ENCODE measurements around the gene PCDHGA4. TPM values are rescaled to one million over a fixed set of nuclear protein-coding genes. Genes with fewer than 3 reads are reported as not detected.
"Not testable (repeated sequence)": the region's sequence is repeated elsewhere in the genome, so short reads cannot be mapped to it uniquely, and the experiment has no call there.

The PCDHGA4 gene
- 3.6 TPM for polyA plus RNA-seq (2013, experiment 1 of 2; ENCODE audit: insufficient read length)
- polyA plus RNA-seq (2013, experiment 2 of 2; ENCODE audit: insufficient read length), result 3.4 TPM

DNA sequence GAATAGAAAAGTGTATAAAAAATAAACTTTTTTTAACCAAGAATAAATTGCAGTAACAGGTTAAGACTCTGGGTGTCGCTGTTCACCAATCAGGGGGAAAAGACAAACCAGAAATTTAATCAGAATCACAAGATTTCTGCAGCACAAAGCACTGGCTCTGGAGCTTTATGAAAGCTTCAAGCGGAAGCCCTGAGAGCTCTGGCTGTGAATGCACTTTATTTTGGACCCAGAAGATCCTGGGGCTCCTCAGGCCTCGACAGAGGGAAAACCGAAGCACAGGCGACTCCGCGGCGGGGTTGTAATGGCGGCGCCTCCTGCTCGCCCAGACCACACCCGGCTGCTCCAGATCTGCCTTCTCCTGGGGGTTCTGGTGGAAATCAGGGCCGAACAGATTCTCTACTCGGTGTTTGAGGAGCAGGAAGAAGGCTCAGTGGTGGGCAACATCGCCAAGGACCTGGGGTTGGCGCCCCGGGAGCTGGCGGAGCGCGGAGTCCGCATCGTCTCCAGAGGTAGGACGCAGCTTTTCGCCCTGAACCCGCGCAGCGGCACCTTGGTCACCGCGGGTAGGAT, at the start of gene PCDHGA4:
PCDHGA4 (plus strand) TSS at position 122 of the 570 bp plus-strand sequence; CDS start at position 209, 87 bp downstream.
- DNase-seq, result peak; percentile 14

DNA sequence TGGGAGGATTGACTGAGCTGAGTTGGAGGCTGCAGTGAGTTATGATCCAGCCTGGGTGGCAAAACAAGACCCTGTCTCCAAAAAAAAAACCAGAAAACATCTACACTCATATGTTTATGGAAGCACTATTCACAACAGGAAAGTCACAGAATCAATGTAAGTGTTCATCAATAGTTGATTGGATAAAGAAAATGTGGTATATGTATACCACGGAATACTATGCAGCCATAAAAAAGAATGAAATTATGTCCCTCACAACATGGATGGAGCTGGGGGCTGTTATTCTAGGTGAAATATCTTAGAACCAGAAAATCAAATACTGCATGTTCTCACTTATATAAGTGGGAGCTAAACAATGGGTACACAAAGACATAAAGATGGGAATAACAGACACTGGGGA, 48.2 kb upstream of the PCDHGA4 start:
- no peak for DNase-seq

DNA sequence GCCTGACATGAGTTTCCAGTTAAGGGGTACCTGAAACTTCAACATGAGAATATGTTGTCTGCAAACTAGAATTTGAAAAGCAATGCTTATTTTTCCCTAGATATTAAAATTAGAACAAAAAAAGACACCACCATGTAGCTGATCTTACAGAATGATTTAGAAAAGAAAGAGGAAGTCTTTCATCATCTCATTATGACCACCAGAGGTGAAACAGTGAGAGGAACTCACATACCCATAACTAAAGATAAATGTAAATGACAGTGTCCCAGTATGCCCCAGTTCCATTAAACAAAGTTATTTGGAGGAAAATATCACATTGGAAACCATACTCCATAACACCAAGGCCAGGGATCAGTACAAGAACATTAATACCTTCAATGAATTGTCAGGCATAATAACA, 41.1 kb upstream of the PCDHGA4 start:
- no peak for DNase-seq

DNA sequence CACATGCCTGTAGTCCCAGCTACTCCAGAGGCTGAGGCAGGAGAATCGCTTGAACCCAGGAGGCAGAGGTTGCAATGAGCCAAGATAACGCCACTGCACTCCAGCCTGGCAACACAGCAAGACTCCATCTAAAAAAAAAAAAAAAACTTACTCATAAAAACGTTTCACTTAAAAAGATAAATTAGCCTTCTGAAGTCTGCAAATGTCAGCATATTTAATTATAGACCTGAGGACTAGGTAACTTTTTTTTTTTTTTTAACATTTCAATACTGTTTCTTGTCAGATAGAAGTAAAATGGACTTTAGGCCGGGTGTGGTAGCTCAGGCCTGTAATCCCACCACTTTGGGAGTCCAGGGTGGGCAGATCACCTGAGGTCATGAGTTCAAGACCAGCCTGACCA, 37.9 kb upstream of the PCDHGA4 start:
- not testable (repeated sequence) for DNase-seq

DNA sequence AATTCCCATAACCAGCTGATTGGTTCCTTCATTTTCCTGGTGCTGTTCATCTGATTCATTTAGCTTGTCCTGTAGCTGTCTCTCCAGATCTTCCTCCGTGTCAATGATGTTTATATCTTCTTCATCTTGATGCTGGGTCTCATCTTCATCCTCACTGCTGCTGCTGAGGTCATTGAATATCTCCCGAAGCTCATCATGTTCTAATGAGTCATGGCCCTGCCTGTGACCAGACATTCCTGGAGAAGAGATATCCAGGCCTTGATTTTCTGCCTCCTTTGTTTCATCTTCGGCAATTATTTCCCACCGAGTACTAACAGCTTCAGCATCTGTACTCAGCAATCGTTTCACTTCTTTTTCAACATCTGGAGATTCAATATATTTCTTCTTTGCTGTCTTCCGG, 35.6 kb upstream of the PCDHGA4 start:
- DNase-seq, result no peak

DNA sequence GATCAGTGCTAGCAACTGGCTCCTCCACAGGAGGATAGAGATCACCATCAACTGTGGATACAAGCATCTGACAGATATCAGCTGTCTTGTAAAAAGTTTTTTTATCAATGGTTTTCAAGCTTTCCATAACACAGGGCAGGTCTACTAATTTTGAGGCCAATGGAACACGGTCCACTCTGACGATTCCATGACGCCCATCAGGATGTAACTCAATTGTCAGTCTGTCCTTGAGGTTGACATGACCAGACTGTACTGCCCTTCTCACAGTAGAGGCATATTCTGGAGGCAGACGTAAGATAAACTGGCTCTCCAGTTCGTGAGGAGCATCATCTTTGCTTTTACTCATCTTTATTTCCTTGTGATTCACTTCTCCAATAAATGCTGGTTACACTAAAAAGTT, 35.1 kb upstream of the PCDHGA4 start:
- DNase-seq, result no peak

DNA sequence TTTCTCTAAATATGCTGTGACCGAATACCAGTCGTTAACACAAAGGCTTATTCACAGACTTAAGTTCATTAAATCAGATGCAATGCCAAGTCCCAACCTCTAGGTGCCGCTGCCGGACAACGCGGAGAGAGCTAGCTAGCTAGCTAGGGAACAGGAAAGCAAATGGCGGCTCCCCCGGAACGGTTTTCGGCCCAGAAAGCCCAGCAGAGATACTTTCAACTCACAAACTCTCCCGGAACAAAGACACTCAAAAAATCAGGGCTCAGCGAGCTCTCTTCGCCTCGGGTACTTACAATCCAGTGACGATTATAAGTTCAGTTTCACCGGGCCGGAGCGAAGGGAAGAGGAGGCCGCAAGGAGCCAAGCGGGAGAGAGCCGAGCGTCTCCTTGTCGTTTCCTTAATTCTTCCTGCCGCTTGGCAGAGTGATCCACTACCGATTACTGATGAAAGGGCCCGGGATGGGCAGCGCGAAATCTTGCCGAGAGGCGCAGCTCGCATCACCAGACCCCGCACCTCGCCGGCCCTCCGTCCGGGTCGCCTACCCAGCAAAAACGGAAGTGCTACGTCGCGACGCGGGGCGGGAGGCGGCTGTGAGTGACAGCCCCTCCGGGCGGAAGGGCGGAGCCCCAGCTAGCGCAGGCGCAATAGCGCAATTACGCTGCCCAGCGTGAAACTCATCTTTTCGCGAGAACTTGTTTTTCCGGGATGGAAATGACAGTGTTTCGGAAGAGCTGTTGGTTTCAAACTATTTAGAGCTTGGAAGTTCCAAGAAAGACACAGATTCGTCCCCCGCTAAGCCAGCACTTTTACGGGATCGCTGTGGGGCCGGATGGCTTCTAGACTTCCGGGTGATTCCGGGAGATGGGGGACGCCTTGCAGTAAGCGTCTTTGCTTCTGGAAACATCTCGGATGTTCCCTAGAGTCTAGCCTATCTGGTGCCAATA, 34.3 kb upstream of the PCDHGA4 start, which contains the start of gene TAF7:
TAF7 (minus strand) TSS at position 560 of the 945 bp plus-strand sequence. CDS start 740 bp downstream, outside the sequence.
- peak; percentile 93 for DNase-seq

DNA sequence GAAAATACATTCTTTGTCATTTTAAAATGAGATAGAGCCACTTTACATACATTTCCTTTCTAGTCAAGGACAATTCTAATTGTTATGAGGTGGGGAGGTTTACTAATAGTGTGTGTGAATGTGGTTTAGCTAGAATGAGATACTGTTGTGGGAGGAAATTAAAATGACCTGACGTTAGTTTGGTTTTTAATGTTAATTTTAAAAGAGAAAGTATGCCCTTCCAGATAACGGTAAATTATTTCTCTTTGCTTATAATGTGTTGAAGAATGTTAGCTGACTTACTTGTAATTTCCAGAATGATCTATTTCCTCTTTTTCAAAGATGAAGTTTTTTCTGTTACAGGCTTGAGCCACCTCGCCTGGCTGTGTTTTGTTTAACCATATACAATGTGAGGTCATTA, 32.6 kb upstream of the PCDHGA4 start:
- DNase-seq, result no peak

DNA sequence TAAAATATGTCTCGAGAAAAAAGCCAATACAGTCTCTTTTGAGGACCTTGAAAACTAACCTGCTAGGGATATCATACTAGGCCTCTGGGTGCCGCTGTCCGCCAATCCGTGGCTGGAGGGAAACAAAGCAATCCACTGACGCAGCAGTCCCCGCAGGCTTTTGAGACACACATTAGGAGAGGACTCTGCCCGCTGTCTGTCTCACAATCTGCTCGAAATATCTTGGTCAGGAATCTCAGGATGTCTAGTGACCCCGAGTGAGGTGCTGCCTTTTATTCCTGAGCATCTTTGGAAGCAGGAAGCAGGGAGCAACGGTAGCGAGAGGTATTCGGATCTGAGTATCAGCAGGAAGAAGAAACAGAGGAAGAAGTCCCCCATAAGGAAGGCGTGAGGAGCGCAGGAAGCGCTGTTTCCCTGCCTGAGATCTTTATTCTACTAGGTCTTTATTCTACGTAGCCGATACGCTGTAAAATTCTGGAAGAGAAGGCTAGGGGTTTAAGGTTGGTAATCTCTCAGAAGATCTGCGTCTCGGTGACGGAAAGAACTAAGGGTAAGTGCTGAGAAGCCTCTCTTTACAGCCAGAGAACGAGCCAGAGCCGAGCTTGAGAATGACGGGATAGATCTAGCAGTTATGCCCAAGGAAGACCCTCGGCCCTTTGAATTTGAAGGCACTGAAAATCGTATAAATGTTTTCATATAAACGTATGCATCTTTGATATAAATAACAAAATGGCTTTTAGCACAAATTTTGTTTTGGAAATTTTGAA, 28.6 kb upstream of the PCDHGA4 start:
- DNase-seq, result peak; percentile 73

DNA sequence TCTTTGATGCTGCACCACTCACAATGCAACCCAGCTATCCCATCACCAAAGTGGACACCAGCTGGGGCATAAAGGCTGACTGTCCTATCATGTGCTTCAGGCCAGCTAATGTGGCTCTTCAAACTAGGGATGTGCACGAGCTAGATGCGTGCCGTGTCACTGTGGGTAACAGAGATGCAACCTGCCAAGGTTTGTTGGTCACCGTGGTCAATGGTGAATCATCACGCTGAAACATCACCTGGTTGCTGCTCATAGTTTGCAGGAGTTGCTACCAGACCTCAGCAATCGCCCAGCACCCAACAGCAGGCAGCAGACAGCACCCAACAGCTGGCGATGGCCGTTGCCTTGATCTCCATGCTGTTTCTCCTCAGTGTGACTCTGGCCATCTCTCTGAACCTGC, 26.6 kb upstream of the PCDHGA4 start:
- DNase-seq, result no peak

DNA sequence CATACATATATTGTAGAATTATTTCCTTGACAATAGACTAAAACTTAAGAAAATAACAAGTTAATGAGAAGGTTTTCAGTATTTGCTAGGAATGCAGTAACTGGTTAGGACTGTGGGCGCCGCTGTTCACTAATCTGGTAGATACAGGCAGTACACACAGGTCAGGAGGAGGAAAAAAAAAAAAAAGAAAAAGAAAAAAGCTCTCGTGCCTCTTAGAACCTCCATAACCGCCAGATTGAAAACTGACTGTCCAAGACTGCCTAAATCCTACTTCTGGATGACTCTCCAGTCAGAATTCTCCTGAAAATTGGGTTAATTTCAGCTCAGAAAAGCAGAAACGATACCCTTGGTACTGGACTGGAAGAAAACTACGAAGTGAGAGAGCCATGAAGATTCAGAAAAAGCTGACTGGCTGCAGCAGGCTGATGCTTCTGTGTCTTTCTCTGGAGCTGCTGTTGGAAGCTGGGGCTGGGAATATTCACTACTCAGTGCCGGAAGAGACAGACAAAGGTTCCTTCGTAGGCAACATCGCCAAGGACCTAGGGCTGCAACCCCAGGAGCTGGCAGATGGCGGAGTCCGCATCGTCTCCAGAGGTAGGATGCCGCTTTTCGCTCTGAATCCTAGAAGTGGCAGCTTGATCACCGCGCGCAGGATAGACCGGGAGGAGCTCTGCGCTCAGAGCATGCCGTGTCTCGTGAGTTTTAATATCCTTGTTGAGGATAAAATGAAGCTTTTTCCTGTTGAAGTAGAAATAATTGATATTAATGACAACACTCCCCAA, 24.3 kb upstream of the PCDHGA4 start, which contains the start of gene PCDHGA1:
PCDHGA1 (plus strand) TSS at position 216 of the 782 bp plus-strand sequence.
- DNase-seq, result peak; percentile 31

DNA sequence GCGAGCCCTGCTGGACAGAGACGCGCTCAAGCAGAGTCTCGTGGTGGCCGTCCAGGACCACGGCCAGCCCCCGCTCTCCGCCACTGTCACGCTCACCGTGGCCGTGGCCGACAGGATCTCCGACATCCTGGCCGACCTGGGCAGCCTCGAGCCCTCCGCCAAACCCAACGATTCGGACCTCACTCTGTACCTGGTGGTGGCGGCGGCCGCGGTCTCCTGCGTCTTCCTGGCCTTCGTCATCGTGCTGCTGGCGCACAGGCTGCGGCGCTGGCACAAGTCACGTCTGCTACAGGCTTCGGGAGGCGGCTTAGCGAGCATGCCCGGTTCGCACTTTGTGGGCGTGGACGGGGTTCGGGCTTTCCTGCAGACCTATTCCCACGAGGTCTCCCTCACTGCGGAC, 22.2 kb upstream of the PCDHGA4 start:
- not testable (repeated sequence) for DNase-seq

DNA sequence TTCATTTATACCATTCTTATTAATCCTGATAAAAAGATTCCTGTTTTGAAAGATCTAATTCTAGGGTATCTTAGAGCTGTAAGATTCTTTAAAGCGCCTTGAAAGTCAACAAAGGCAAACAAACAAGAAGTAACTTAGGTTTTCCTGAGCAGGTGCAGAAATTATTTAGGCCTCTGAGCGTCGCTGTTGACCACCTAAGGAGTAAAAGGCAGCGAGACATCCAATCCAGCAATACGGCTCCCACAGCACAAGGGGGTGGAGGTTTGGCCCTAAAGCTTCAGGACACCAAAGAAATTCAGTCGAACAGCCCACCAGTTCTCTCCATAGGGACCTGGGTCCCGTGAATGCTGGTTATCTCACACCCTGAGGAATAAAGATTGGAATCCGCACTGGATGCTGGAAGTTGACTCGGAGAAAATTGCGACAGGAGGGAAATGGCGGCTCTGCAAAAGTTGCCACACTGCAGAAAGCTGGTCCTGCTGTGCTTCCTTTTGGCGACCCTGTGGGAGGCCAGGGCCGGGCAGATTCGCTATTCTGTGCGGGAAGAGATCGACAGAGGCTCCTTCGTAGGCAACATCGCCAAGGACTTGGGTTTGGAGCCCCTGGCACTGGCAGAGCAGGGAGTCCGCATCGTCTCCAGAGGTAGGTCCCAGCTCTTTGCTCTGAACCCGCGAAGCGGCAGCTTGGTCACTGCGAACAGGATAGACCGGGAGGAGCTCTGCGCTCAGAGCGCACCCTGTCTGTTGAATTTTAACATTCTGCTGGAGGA, 16.1 kb upstream of the PCDHGA4 start, which contains the start of gene PCDHGA2:
PCDHGA2 (plus strand) TSS at position 223 of the 769 bp plus-strand sequence.
- DNase-seq, result peak; percentile 50

DNA sequence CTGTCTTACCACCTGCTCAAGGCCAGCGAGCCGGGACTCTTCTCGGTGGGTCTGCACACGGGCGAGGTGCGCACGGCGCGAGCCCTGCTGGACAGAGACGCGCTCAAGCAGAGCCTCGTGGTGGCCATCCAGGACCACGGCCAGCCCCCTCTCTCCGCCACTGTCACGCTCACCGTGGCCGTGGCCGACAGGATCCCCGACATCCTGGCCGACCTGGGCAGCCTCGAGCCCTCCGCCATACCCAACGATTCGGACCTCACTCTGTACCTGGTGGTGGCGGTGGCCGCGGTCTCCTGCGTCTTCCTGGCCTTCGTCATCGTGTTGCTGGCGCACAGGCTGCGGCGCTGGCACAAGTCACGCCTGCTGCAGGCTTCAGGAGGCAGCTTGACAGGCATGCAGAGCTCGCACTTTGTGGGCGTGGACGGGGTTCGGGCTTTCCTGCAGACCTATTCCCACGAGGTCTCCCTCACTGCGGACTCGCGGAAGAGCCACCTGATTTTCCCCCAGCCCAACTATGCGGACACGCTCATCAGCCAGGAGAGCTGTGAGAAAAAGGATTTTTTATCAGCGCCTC, 14.0 kb upstream of the PCDHGA4 start:
- DNase-seq, result not testable (repeated sequence)

DNA sequence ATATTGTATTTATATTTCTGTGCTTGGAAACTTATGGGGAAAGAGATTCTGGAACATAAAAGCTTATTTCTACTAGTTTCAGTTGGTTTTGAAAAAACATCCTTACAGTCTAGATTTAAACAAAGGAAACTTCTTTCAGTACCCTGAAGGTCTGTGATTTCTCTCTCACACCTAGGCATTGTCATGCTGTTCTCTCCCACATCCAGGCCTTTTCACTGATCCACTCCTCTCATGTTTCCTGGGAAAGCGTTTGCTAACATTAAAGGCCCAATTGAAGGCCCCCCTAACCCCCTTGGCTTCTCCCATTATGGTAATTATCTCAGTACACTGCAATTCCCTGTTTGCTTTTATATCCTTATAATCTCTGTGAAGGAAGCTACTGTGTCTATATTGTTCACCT, 12.0 kb upstream of the PCDHGA4 start:
- no peak for DNase-seq

DNA sequence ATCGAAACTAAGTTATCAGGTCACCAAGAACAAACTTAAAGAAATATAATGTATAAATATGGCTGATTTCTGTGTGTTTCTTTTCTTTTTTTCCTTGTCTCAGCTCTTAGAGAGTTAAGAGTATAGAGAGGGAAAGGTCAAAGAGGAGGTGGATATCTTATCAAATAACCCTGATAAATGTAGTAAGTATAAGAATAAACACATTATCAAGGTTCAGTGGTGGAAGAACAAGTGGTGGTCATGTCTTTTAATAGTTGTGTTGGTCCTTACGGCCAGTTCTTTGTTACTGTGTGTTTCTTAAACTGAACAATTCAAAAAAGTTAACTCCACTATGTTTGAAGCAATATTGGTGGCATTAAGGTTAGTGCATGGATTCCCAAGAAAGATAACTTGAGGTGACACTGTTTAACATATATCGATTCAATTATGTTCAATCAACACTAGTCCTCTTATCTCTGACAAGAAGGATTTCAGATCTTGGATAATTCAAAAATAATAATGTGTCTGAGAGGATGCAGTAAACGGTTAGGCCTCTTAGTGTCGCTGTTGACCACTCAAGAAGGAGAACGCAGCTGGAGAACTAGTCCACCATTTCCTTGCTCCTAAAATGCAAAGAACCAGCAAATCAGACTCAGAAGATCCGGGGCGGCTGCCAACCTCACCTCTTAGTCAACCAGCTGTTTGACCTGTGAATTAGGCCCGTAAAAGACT, 11.4 kb upstream of the PCDHGA4 start, which contains the start of gene PCDHGA3:
PCDHGA3 (plus strand) TSS at position 588 of the 711 bp plus-strand sequence. CDS start 205 bp downstream, outside the sequence.
- peak; percentile 50 for DNase-seq

DNA sequence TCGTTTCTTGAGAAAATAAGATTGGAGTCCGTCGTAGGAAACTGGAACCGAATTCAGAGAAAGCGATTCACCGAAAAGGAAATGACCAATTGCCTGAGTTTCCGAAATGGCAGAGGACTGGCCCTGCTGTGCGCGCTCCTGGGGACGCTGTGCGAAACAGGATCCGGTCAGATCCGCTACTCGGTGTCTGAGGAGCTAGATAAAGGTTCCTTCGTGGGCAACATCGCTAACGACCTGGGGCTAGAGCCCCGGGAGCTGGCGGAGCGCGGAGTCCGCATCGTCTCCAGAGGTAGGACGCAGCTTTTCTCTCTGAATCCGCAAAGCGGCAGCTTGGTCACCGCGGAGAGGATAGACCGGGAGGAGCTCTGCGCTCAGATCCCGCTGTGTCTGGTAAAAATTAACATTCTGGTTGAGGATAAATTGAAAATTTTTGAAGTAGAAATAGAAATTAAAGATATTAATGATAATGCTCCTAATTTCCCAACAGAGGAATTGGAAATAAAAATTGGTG, 10.8 kb upstream of the PCDHGA4 start:
- DNase-seq, result no peak

DNA sequence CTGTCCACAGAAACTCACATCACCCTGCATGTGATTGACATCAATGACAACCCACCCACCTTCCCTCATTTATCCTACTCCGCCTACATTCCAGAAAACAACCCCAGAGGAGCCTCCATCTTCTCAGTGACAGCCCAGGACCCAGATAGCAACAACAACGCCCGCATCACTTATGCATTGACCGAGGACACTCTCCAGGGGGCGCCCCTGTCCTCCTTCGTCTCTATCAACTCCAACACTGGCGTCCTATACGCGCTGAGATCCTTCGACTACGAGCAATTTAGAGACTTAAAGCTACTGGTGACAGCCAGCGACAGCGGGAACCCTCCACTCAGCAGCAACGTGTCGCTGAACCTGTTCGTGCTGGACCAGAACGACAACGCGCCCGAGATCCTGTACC, 9.5 kb upstream of the PCDHGA4 start:
- DNase-seq, result no peak

DNA sequence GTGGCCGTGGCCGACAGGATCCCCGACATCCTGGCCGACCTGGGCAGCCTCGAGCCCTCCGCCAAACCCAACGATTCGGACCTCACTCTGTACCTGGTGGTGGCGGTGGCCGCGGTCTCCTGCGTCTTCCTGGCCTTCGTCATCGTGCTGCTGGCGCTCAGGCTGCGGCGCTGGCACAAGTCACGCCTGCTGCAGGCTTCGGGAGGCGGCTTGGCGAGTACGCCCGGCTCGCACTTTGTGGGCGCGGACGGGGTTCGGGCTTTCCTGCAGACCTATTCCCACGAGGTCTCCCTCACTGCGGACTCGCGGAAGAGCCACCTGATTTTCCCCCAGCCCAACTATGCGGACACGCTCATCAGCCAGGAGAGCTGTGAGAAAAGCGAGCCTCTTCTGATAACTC, 8.8 kb upstream of the PCDHGA4 start:
- not testable (repeated sequence) for DNase-seq
